ENCODE data around the gene ESRP2.

The ESRP2 gene

GRCh38 chr16:68263559-68264127 is 27.7 kb upstream of the ESRP2 start:
- no peak for DNase-seq

GRCh38 chr16:68259007-68259825 is 23.3 kb upstream of the ESRP2 start:
- no peak for DNase-seq

- no peak for DNase-seq
Observed at GRCh38 chr16:68257906-68258800, 22.2 kb upstream of the ESRP2 start.

- DNase-seq = peak; percentile 41
Observed at GRCh38 chr16:68257251-68257905, 21.5 kb upstream of the ESRP2 start.

- no peak for DNase-seq
Observed at GRCh38 chr16:68255712-68256111, 19.8 kb upstream of the ESRP2 start.

GRCh38 chr16:68253721-68254120 is 17.8 kb upstream of the ESRP2 start:
- no peak for DNase-seq

- no peak for DNase-seq
Observed at GRCh38 chr16:68252383-68252782, 16.5 kb upstream of the ESRP2 start.

GRCh38 chr16:68251832-68252231 is 15.9 kb upstream of the ESRP2 start:
- no peak for DNase-seq

GRCh38 chr16:68250951-68251350 is 15.0 kb upstream of the ESRP2 start:
- DNase-seq = no peak

- DNase-seq = no peak
Observed at GRCh38 chr16:68249371-68249770, 13.4 kb upstream of the ESRP2 start.

- no peak for DNase-seq
Observed at GRCh38 chr16:68247932-68248331, 12.0 kb upstream of the ESRP2 start.

- no peak for DNase-seq
Observed at GRCh38 chr16:68247400-68247799, 11.5 kb upstream of the ESRP2 start.

GRCh38 chr16:68246666-68247065 is 10.7 kb upstream of the ESRP2 start:
- no peak for DNase-seq

- DNase-seq = no peak
Observed at GRCh38 chr16:68246121-68246520, 10.2 kb upstream of the ESRP2 start.

GRCh38 chr16:68244903-68245853 is 9.3 kb upstream of the ESRP2 start, which contains the start of gene PLA2G15:
PLA2G15 (plus strand) TSS chr16:68245373; CDS start chr16:68245427, 54 bp downstream.
- peak; percentile 83 for DNase-seq

- DNase-seq = no peak
Observed at GRCh38 chr16:68244481-68244902, 8.6 kb upstream of the ESRP2 start.

- no peak for DNase-seq
Observed at GRCh38 chr16:68242926-68243858, 7.3 kb upstream of the ESRP2 start.

GRCh38 chr16:68242085-68242484 is 6.2 kb upstream of the ESRP2 start:
- DNase-seq = no peak

- no peak for DNase-seq
Observed at GRCh38 chr16:68238029-68238345, 2.1 kb upstream of the ESRP2 start.

GRCh38 chr16:68237243-68238028 is 1.5 kb upstream of the ESRP2 start:
- peak; percentile 97 for DNase-seq

Measured in NCI-H2171 treated with DMSO at 0.1 percent for 48 hours (cell line).